ENCODE data around the gene WDTC1. TPM values are rescaled to one million over a fixed set of nuclear protein-coding genes. Genes with fewer than 3 reads are reported as not detected.
A peak's percentile ranks its signal among the peaks of the same experiment; 100 is the strongest.

WDTC1 gene
- total and polyA plus RNA-seq, 2 experiments from 2014 or later = 3.8 to 14.0 TPM

GRCh38 chr1:27331922-27332321 is 97.5 kb downstream of the WDTC1 start (continued):
- no peak for TF ChIP-seq REST (IDR thresholded peaks at IDR 0.05; ENCODE audit: unreplicated experiment)

- peak; percentile 82 to 93 for TF ChIP-seq CTCF (conservative IDR thresholded peaks at IDR 0.05; ENCODE audit: low read depth in 2 of 2)
- no peak for TF ChIP-seq REST (IDR thresholded peaks at IDR 0.05; ENCODE audit: unreplicated experiment)
- Mint-ChIP-seq H3K4me3 (no peak overlapping the region), H3K27me3 (ENCODE audit: insufficient read depth, low read depth, poor library complexity) (peaks cover 14% of the 10 kb centered on the region), H3K27ac (no peak overlapping the region), H3K9me3 (no peaks in the 10 kb centered on the region), H3K36me3 (ENCODE audit: low read depth) (peaks cover 44% of the 10 kb centered on the region), H3K4me1 (no peaks in the 10 kb centered on the region)
- peaks cover 5% of the 10 kb centered on the region; the same call in 1 of the 2 replicates for H3F3A ChIP-seq (replicated peaks; ENCODE audit: low read depth)
- H2AFZ ChIP-seq = no peak overlapping the region
- ATAC-seq = peak; percentile 96
- H4K20me1 ChIP-seq (replicated peaks; ENCODE audit: insufficient read depth) = peaks cover 8% of the 10 kb centered on the region; the same call in 1 of the 2 replicates
- H3K4me3 ChIP-seq = no peak overlapping the region
- no peak overlapping the region for H3K4me2 ChIP-seq
- no peaks in the 10 kb centered on the region for H3K9me2 ChIP-seq (ENCODE audit: insufficient read depth)
- H3K4me1 ChIP-seq (ENCODE audit: insufficient read depth) = no peaks in the 10 kb centered on the region
- peaks cover 4% of the 10 kb centered on the region; the same call in 1 of the 2 replicates for H3K36me3 ChIP-seq (ENCODE audit: insufficient read depth)
- H3K79me2 ChIP-seq (replicated peaks; ENCODE audit: insufficient read depth) = peaks cover 14% of the 10 kb centered on the region
- H3K27ac ChIP-seq (ENCODE audit: low read depth) = no peak overlapping the region
- DNase-seq (ENCODE audit: low spot score) = peak; percentile 85
- H3K27me3 ChIP-seq (ENCODE audit: insufficient read depth) = no peaks in the 10 kb centered on the region
Observed at GRCh38 chr1:27332536-27333281, 98.3 kb downstream of the WDTC1 start.

All from GM23338 (cell line).